GM18517 (cell line): ENCODE data around the gene SULF2.

Experiments
- ATAC-seq: cut with Tn5 transposase; IDR thresholded peaks from one replicate; pipeline ENCODE4 v1.9.1; 2021; ENCODE audit warnings: mild to moderate bottlenecking, moderate library complexity; ENCODE audit not compliant: unreplicated experiment

The SULF2 gene

DNA sequence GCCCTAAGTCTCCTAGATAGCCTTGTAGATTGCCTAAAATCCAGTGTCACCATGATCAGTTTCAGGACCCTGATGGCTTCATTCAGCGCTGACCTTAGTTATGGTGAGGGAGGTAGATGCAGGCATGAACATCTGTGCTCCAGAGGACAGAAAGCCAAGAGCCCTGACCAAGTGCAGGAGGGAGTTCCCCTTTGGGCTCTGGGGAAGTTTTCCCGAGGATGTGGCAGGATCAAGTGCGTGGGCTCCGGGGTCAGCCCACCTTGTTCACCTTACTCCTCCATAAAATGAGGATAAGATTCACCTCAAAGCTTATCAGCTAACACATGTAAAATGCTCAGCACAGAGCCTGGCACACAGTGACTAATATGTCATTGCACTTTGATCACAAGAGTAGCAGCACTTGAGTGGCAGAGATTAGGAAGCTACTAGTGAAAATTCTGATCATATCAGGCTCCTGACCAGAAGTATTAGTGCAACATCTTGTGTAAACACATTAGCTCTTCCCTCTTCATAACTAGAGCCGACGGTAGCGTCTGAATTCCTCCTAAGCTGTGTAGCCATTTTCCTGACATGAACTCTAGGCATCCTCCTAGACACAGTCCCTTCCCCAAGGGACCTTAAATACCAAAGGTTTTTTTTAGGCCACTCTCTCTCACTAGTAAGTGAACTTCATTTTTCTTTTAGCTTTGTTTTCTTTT is 125.2 kb downstream of the SULF2 start:
- ATAC-seq, result no peak

DNA sequence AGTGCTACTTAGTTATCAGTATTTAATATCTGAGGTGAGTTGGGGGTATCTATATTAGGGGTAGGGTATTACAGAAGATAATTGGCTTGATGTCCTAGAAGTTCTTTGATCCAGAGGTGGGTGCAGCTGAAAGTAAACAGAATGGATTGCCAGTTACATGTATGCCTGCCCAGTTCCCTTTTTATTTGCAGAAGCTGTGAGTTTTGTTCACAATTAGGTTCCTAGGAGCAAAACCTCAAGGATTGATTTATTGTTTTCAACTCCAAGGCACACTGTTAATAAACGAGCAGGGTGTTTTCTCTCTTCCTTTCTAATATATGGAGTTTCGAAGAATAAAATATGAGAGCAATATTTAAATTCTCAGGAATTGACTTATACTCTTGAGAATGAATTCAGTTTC is 129.0 kb downstream of the SULF2 start:
- no peak for ATAC-seq

DNA sequence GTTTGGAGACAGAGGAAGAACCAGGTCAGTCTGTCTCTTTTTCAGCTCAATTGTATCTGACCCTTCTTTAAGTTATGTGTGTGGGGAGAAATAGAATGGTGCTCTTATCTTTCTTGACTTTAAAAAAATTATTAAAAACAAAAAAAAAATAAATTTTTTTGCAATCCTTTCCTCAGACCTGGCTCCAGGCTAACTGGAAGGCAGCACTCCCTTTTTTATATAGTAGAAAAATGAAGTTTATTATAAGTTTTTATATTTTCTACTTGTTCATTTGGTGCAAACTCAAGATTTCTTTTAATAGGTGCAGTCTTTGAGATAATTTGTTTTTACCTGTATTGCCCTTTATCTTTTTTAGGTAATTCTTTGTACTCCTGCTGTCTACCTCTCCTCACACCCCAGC is 129.6 kb downstream of the SULF2 start:
- no peak for ATAC-seq

DNA sequence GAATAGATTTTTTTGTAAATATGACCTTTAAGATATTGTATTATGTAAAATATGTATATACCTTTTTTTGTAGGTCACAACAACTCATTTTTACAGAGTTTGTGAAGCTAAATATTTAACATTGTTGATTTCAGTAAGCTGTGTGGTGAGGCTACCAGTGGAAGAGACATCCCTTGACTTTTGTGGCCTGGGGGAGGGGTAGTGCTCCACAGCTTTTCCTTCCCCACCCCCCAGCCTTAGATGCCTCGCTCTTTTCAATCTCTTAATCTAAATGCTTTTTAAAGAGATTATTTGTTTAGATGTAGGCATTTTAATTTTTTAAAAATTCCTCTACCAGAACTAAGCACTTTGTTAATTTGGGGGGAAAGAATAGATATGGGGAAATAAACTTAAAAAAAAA is 130.9 kb downstream of the SULF2 start:
- no peak for ATAC-seq

DNA sequence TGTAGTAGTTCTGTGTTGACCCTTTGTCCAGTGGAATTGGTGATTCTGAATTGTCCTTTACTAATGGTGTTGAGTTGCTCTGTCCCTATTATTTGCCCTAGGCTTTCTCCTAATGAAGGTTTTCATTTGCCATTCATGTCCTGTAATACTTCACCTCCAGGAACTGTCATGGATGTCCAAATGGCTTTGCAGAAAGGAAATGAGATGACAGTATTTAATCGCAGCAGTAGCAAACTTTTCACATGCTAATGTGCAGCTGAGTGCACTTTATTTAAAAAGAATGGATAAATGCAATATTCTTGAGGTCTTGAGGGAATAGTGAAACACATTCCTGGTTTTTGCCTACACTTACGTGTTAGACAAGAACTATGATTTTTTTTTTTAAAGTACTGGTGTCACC is 131.4 kb downstream of the SULF2 start:
- no peak for ATAC-seq

DNA sequence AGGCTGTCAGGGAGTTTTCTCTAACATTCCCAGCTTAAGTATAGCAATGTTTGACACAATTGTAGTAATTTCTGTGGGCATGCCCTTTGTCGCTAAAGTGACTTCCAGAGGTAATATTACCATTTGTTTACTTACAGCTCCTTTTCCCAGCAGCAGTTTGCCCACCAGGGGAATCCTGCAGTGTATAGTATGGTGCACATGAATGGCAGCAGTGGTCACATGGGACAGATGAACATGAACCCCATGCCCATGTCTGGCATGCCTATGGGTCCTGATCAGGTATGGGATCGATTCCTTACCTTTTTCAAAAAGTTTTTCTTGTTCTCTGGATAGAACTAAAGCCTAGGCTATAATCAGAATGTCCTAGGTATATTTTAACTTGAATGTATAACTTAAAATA is 132.5 kb downstream of the SULF2 start:
- ATAC-seq, result no peak

DNA sequence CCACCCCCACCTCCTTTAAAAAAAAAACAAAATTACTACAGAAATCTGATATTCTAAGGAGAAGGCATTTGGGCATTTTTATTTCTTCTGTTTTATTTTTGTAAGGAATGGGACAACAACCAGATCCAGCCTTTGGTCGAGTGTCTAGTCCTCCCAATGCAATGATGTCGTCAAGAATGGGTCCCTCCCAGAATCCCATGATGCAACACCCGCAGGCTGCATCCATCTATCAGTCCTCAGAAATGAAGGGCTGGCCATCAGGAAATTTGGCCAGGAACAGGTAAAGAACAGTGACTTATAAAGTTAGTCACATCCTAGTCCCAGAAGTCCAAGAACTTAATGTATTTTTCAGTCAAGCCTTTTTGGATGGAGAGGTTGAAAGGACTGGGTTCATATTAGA is 133.0 kb downstream of the SULF2 start:
- no peak for ATAC-seq

DNA sequence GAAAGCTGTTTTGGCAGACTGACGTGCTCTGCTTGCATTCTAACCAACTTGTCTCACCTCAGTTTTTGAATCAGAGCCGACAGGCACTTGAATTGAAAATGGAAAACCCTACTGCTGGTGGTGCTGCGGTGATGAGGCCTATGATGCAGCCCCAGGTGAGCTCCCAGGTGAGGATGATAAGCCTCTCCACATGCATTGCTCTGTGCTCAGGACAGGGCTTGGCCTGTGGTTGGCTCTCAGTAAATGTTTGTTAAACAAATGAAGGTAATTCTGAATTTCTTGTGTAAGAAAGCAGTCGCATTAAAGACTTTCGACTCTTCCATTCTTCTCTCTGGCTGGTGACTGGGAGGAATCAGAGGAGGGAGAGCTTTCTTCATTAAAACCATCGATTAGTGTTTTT is 136.3 kb downstream of the SULF2 start:
- no peak for ATAC-seq

DNA sequence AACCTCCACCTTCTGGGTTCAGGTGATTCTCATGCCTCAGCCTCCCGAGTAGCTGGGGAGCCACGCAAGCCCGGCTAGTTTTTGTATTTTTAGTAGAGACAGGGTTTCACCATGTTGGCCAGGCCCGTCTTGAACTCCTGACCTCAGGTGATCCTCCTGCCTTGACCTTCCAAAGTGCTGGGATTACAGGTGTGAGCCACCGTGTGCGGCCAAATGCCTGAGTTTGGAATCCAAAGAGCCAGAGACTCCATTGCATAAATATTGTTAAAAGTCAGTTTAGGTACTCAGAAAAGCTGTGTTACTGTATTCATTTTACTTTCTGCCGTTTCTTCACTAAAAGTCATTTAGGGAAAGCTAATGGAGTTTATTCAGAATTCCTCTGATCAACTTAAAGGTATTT is 137.3 kb downstream of the SULF2 start:
- no peak for ATAC-seq

DNA sequence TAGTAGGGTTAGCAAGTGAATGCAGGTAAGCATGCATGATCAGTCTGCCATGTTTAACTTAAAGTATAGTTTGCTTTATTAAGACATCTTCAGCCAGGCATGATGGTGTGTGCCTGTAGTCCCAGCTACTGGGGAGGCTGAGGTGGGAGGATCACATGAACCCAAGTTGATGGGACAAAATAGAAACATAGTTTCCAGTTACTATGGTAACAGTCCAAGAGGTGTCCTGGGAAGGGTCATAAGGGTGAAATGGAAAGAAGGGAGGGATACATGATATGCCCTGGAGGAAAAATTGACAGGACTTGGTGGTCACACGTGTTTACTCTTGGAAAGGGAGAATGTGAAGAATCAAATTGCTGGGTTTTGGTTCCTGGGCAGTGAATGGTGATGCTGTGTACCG is 139.6 kb downstream of the SULF2 start:
- ATAC-seq, result no peak

DNA sequence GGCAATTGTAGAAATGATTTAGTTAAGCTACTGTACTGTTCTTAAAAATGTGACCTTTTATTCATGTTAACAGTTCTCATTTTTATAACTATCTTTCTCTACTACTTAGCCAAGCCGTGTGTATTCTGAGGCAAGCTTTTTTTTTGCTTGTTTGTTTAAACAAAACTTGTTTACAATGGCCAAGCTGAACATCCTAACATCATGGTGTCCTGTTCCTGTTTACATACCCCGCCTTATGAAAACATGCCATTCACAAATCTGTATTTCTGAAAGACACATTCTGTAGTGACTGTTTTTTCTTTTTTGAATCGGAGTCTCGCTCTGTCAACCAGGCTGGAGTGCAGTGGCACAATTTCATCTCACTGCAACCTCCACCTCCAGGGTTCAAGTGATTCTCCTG is 142.7 kb downstream of the SULF2 start:
- no peak for ATAC-seq

DNA sequence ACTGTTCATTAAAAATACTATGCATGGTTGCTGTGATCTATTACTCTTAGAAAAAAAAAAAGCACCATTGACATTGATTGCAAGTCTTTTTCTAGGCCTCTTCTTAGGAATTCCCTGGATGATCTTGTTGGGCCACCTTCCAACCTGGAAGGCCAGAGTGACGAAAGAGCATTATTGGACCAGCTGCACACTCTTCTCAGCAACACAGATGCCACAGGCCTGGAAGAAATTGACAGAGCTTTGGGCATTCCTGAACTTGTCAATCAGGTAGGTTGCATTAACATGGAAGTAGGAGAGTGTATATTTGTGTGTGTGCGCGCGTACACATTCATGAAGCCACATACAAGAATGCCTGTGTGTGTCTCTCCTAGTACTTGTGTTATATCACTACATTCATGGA is 143.2 kb downstream of the SULF2 start:
- no peak for ATAC-seq

DNA sequence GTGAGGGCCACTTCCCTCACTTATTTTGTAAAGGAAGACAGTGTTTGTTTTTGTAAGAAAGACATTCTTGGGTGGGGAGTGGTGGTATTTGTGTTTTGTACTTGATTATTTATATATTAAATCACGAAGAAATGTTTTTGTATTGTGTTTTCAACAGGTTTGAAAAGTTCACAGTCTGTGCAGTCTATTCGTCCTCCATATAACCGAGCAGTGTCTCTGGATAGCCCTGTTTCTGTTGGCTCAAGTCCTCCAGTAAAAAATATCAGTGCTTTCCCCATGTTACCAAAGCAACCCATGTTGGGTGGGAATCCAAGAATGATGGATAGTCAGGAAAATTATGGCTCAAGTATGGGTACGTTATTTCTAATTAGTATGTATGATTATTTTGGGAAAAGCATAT is 146.4 kb downstream of the SULF2 start:
- no peak for ATAC-seq

DNA sequence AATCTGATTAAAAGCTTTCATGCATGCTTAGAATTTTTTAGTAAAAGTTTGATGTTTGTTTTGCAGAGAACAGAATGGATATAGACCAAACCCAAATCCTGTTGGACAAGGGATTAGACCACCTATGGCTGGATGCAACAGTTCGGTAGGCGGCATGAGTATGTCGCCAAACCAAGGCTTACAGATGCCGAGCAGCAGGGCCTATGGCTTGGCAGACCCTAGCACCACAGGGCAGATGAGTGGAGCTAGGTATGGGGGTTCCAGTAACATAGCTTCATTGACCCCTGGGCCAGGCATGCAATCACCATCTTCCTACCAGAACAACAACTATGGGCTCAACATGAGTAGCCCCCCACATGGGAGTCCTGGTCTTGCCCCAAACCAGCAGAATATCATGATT is 150.0 kb downstream of the SULF2 start:
- no peak for ATAC-seq

DNA sequence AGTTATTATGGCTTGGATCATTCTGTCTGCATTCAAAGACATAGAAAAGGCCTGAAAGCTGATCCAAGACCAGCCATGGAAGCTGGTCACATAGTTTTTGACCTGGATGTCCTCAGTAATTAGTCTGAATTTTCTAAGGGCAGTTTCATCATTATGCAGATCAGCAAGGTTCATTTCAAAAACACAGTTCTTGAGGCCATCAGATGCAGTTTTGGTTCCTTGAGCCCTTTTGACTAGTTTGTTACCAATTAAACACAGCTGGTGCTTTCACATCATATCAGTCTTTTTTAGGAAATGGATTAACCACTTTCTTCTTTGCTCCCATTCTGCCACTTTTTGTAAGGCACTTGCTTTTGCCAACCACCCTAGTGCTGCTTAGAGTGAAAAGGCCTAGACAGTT is 154.2 kb downstream of the SULF2 start:
- ATAC-seq, result no peak

DNA sequence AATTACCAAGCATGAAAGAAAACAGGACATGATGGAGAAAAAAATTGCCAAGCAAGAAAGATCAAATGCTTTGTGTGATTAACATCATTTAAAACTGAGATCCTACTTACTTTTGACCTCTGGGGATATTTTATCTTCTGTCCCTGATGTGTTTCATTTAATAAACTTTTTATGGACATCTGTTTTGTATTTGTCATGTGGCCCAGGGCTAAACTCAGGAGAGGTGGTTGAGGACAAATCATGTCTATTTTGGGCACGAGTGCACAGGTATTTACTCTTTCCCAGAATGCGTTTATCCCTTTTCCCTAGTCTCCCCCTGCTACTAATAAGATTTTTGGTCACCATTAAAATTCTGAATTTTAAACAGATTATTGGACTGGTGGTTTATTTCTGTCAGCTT is 155.4 kb downstream of the SULF2 start:
- no peak for ATAC-seq

DNA sequence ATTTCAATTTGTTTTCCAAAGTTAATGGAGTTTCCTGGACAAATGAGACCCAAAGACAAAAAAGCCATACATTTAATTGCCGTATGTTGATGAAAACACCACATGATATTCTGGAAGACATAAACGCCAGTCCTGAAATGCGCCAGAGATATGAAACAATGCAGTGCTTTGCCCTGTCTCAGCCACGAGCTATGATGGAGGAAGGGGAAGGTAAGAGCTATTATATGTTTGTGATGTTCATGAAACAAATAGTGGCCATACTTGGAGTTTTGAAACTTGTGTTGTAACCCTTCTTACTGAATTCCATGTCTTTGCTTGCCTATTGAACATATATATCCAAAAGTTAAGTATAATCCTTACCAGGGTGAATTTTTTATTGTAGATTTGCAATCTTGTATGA is 157.7 kb downstream of the SULF2 start:
- no peak for ATAC-seq

DNA sequence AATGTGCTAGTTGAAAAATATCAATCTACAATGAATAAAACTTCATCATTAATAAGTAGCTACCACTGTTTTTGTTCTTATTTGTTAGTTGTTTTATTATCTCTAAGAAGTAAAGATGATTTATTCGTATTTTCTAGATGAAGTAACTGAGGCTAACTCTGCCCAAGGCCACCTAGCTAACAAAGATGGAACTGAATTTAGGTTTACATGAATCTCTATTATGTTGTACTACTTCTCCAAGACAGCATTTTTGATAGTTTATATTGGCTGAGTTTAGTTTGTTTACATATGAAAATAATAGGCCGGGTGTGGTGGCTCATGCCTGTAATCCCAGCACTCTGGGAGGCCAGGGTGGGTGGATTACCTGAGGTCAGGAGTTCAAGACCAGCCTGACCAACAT is 162.1 kb downstream of the SULF2 start:
- ATAC-seq, result no peak

DNA sequence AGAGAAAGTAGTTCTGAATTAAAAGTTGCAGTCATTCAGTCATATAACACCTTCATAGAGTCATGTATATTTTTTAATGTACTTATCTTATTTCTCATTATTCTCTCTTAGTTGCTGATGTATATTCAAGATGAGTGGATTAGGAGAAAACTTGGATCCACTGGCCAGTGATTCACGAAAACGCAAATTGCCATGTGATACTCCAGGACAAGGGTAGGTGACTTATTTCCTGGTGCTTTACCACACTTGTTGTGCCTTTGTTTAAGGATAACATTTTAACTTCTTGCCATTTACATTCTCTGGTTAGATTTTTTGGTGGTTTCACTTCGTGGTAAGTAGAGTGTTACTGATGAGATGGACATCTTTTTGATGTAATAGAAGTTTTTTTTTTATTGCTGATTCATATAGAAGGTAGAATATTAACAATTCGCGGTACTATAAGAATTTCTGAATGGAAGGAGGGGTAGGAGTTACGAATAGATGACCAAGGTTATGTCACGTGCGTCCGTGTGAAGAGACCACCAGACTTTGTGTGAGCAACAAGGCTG is 163.1 kb downstream of the SULF2 start:
- ATAC-seq, result no peak

DNA sequence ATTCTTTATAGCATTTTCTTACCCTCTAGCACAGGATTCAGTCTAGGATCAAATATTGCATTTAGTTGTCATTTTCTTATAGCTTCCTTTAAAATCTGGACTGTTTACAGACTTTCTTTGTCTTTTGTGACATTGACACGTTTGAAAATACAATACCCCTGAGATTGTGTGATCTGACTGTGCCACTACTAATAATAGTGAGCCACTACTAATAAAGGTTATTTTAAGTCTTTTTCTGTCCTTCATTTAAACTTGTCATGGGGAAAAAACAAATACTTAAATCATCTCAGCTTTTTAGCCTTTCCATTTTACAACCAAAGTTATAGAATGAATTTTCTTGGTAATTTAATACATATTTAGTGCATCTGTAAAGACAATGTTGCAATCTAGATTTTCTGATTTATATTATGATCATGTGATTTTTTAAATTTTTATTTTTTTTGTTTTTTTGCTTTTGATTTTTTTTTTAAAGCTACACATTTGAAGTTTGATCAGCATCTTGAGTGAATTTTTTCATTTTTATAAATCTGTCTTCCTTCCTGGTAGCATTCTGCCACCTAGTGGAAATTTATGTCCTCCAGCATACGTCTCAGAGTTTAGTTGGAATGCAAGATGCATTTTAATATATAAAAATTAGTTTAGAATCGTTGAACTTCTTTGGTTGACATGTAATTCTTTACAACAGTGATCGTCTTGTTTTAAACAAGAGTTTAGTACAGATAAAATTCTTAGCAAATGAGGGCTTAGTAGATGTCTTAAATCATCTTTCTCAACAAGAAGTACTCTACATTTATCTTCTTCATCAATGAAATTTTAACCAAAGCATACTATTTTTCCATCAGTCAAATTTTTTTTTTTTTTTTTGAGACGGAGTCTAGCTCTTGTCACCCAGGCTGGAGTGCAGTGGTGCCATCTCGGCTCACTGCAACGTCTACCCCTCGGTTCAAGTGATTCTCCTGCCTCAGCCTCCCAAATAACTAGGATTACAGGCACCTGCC is 164.2 kb downstream of the SULF2 start:
- ATAC-seq, result no peak

DNA sequence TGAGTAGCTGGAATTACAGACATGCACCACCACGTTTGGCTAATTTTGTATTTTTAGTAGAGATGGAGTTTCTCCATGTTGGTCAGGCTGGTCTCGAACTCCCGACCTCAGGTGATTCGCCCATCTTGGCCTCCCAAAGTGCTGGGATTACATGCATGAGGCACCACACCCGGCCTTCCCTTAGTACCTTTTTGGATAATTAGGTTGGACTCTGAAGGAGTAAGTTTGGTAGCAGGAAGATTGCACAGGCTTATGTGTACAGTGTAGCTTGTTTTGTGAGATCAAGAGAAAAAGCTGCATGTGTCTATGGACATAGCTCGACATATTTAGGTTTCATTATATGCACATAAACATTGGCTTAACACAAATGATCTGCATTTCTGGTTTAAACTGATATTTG is 166.8 kb downstream of the SULF2 start:
- ATAC-seq, result no peak

DNA sequence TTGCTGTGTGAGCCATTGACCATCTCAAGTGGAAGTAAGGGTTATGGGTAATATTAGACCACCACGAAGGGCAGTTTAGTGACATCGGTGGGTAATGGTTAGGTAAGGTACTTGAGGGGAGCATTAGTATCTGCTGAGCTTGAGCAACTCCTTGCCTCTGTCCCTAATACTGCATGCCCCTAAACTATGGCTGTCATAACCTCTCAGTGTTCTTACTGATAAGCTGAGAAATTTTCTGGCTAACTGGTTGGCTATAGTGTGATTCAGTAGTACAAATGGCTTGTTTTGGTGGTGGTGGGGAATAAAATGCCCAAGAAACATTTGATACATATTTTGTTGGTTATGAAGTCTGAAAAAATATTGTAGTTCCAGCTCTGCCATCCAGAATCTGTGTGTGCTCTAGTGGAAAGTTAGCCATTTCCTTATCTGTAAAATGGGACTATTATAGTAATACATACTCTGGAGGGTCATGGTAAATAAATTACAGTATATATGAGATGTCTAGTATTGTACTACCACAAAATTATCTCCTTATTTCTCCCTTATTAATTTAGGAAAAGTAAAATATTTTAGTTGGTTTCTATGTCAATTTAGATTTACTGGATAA is 170.5 kb downstream of the SULF2 start:
- ATAC-seq, result no peak
